A549 (cell line): Measurements from ENCODE around the gene RYR3. TPM values are rescaled to one million over a fixed set of nuclear protein-coding genes. Genes with fewer than 3 reads are reported as not detected.

Source experiments
- ATAC-seq, 2 experiments: fragments of 200-7000 bp in 1 of 2; fragments of >200 bp in 1 of 2; cut with Nextera tagmentation in 1 of 2; cut with Tn5 transposase in 1 of 2; 3 replicates each; pipeline versions ENCODE4 v1.8.0 to v1.9.1; 2018 to 2020; ENCODE audit warnings: mild to moderate bottlenecking in 1 of 2, moderate library complexity in 1 of 2
- CTCF ChIA-PET: fragments of 300-600 bp; sonication (Branson Sonifier 250); formaldehyde crosslinking; extraction: SDS; loops from one replicate; lab custom pipeline; 2021; ENCODE audit warnings: antibody characterized with exemption, inconsistent platforms; lab: Yijun Ruan, JAX
- POLR2A ChIA-PET: fragments of 350-600 bp; formaldehyde crosslinking; extraction: SDS; loops from one replicate; lab custom pipeline; 2021; ENCODE audit warnings: antibody characterized with exemption, inconsistent platforms; lab: Yijun Ruan, JAX
- DNase-seq, 2 experiments: peaks; one replicate each; pipeline versions ENCODE4 v3.0.0 to v3.0.0-alpha.2; 2011 to 2016; ENCODE audit warnings: low read depth in 1 of 2, low spot score in 1 of 2
- FAIRE-seq: peaks from 2 replicates; lab custom pipeline; 2011; peaks lifted over from hg19 to GRCh38; lab: Jason Lieb, UNC
- H3K27ac ChIP-seq, 2 experiments: fragments of >200 bp; sonication (Bioruptor Twin); formaldehyde crosslinking; 3 replicates each; pipeline ENCODE4 v1.5.1; 2016 to 2017
- H3K4me1 ChIP-seq: fragments of >200 bp; sonication (Bioruptor Twin); formaldehyde crosslinking; 3 replicates; pipeline ENCODE4 v1.6.1; 2016
- H3K4me2 ChIP-seq: fragments of >200 bp; sonication (Bioruptor Twin); formaldehyde crosslinking; 3 replicates; pipeline ENCODE4 v1.6.1; 2016
- H3K4me3 ChIP-seq: fragments of >200 bp; sonication (Bioruptor Twin); formaldehyde crosslinking; 3 replicates; pipeline ENCODE4 v1.5.1; 2016
- H3K9me3 ChIP-seq: fragments of >200 bp; sonication (Bioruptor Twin); formaldehyde crosslinking; 3 replicates; pipeline ENCODE4 v1.6.1; 2016
- CBX2 ChIP-seq: fragments of 200-600 bp; sonication (generic); IDR thresholded peaks from 2 replicates; pipeline ENCODE4 v1.6.1; 2016; ENCODE audit warnings: low read depth, mild to moderate bottlenecking, borderline replicate concordance
- CEBPB ChIP-seq, 2 experiments: fragments of >200 bp in 1 of 2; sonication (Bioruptor Twin) in 1 of 2; formaldehyde crosslinking in 1 of 2; IDR thresholded peaks; 2 replicates each; pipeline ENCODE4 v1.6.1; 2012 to 2016
- EHF ChIP-seq: fragments of 250-450 bp; sonication (Bioruptor Pico); IDR thresholded peaks from 2 replicates; pipeline ENCODE4 v1.5.0; 2020; ENCODE audit warnings: mild to moderate bottlenecking
- EP300 ChIP-seq, 2 experiments: fragments of >200 bp; sonication (Bioruptor Twin); formaldehyde crosslinking; IDR thresholded peaks; 2 replicates in 1 of 2; 3 replicates in 1 of 2; pipeline ENCODE4 v1.6.1; 2016 to 2017
- JUN ChIP-seq, 2 experiments: fragments of >200 bp; sonication (Bioruptor Twin); formaldehyde crosslinking; IDR thresholded peaks; 2 replicates in 1 of 2; 3 replicates in 1 of 2; pipeline ENCODE4 v1.6.1; 2016 to 2017
- MAZ ChIP-seq: fragments of 150-350 bp; IDR thresholded peaks from 2 replicates; pipeline ENCODE4 v1.6.1; 2014; ENCODE audit warnings: antibody characterized with exemption, low read depth, low read length, borderline replicate concordance
- RAD21 ChIP-seq, 2 experiments: fragments of >200 bp in 1 of 2; sonication (Bioruptor Twin) in 1 of 2; formaldehyde crosslinking in 1 of 2; IDR thresholded peaks in 1 of 2; conservative IDR thresholded peaks in 1 of 2; 2 replicates in 1 of 2; 3 replicates in 1 of 2; pipeline ENCODE4 v1.6.1; 2012 to 2018; ENCODE audit warnings: inconsistent platforms in 1 of 2
- WGBS: methylation state at CpG from one replicate; pipeline ENCODE4 v1.1.6; 2017; ENCODE audit errors: missing lambda C conversion rate; 5-methylcytosine and 5-hydroxymethylcytosine counted together
- polyA plus RNA-seq, 4 experiments: library from polyadenylated mRNA; depleted of rRNA in 3 of 4; stranded (reverse); fragments of >200 nt; fragmentation: RNase III in 1 of 4; extraction: RNeasy Plus Mini Kit Qiagen cat#74134 plus additional on column Dnase treatment in 1 of 4; gene quantifications; 2 replicates in 3 of 4; 3 replicates in 1 of 4; pipeline ENCODE4 v1.2.3, GENCODE V29; 2011 to 2017
- TF ChIP-seq, protein P1 (sequence below): IDR thresholded peaks from 2 replicates; pipeline ENCODE4 v1.6.1; 2012
- TF ChIP-seq, protein P2 (sequence below): fragments of 250-450 bp; sonication (Bioruptor Pico); IDR thresholded peaks from 2 replicates; pipeline ENCODE4 v1.5.0; 2021; ENCODE audit warnings: mild to moderate bottlenecking, moderate library complexity, borderline replicate concordance
- TF ChIP-seq, protein P3 (sequence below): fragments of >200 bp; sonication (Bioruptor Twin); formaldehyde crosslinking; IDR thresholded peaks from 2 replicates; pipeline ENCODE4 v1.6.1; 2016
- TF ChIP-seq, protein P4 (sequence below): fragments of 200-600 bp; sonication (generic); IDR thresholded peaks from 2 replicates; pipeline ENCODE4 v1.6.1; 2016; ENCODE audit warnings: antibody characterized with exemption, mild to moderate bottlenecking, moderate library complexity

Gene RYR3
- polyA plus RNA-seq, 2 of the 4 experiments (the other 2 are of a cell fraction), result 0.03 TPM; not detected in 1

DNA sequence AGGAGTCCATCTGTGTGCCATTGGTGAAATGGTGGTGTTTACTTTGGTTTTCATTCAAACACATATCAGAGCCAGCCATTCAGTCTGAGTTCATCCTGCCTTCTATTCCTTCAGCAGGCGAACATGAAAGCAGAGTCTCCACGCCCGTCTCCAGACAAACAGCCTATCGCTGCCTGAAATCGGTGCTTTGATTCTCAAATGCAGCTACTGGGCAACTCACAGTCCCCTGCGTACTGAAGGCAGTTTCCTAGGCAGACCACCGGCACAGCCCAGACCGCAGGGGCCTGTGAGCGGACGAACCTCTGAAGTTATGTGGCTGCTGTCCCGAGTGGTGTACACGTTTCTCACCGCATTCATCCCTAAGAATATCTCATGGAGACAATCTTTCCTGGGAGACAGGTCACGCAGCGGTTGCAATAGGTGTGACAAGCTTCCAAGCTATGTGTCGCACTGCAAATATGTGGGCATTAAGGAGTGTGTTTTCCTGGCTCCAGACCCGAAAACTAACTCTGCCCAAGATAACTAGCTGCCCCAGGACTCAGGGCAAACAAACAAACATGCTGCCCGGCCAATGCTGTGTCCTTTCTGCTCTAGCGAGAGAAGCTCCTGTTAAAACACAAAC is 16.9 kb upstream of the RYR3 start:
- WGBS, result 28% methylated on average over 19 of the region's 19 CpGs
- DNase-seq (no peak), ATAC-seq (peak; percentile 50 to 52), FAIRE-seq (peak; percentile 28)
- POLR2A ChIA-PET, result interaction anchor here (1.0 kb wide), 1 partner anchor 407 kb away, joined by 4 read pairs; no protein-coding TSS in a partner anchor
- H3K4me1 ChIP-seq, result no peaks in the 10 kb centered on the region
- CTCF ChIA-PET, result interaction anchor here (1.0 to 9.9 kb wide), 21 partner anchors 7 to 444 kb away, joined by 3 to 159 read pairs (median 10); partner anchors contain the start of gene RYR3
- H3K4me3 ChIP-seq, result no peak overlapping the region
- no peaks in the 10 kb centered on the region for H3K9me3 ChIP-seq
- H3K4me2 ChIP-seq, result peak overlapping the region; percentile 47
- TF ChIP-seq, protein P1, sequence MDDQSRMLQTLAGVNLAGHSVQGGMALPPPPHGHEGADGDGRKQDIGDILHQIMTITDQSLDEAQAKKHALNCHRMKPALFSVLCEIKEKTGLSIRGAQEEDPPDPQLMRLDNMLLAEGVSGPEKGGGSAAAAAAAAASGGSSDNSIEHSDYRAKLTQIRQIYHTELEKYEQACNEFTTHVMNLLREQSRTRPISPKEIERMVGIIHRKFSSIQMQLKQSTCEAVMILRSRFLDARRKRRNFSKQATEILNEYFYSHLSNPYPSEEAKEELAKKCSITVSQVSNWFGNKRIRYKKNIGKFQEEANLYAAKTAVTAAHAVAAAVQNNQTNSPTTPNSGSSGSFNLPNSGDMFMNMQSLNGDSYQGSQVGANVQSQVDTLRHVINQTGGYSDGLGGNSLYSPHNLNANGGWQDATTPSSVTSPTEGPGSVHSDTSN, result no peak
- no peak for TF ChIP-seq CBX2
- no peak for TF ChIP-seq JUN (IDR thresholded peaks at IDR 0.05)
- TF ChIP-seq EP300 (IDR thresholded peaks at IDR 0.05), result peak in 1 of 2 experiments; percentile 12; a peak in 1 of 5 replicates
- no peak for TF ChIP-seq MAZ
- TF ChIP-seq, protein P2, sequence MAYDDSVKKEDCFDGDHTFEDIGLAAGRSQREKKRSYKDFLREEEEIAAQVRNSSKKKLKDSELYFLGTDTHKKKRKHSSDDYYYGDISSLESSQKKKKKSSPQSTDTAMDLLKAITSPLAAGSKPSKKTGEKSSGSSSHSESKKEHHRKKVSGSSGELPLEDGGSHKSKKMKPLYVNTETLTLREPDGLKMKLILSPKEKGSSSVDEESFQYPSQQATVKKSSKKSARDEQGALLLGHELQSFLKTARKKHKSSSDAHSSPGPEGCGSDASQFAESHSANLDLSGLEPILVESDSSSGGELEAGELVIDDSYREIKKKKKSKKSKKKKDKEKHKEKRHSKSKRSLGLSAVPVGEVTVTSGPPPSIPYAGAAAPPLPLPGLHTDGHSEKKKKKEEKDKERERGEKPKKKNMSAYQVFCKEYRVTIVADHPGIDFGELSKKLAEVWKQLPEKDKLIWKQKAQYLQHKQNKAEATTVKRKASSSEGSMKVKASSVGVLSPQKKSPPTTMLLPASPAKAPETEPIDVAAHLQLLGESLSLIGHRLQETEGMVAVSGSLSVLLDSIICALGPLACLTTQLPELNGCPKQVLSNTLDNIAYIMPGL (CRISPR knock-in tag), result no peak
- peak overlapping the region in 1 of 2 experiments; percentile 47; a peak in 1 of 6 replicates for H3K27ac ChIP-seq

DNA sequence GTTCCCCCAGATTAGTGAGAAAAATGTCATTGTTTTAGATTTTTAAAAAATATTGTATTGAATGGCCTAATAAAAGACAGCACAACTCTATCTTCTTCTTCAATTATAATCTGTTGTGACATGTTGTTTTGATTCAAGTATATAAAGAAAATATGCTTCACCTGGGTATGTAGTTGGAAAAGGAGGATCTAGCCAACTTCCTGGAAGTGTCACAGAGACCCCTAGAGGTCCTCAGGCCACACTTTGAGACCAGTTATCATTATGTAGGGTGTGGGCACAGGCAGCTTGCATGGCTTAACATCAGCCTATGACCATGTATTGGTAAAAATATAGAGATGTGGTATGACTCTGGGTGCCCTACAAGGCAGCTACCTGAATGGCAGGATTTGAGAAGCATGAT is 14.7 kb upstream of the RYR3 start:
- ATAC-seq, result no peak
- no peaks in the 10 kb centered on the region for H3K4me1 ChIP-seq
- DNase-seq, result no peak
- ChIA-PET POLR2A (no interaction called here), CTCF (interaction anchor here (1.2 to 9.9 kb wide), 5 partner anchors 15 to 434 kb away, joined by 3 to 159 read pairs (median 16); no protein-coding TSS in a partner anchor)
- H3K9me3 ChIP-seq, result 0 out of 3 replicates have a peak, but pooled peaks cover 2% of the 10 kb centered on the region
- H3K4me3 ChIP-seq, result no peak overlapping the region
- no peak overlapping the region for H3K4me2 ChIP-seq
- TF ChIP-seq, protein P3, sequence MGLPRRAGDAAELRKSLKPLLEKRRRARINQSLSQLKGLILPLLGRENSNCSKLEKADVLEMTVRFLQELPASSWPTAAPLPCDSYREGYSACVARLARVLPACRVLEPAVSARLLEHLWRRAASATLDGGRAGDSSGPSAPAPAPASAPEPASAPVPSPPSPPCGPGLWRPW, result no peak
- TF ChIP-seq CEBPB (IDR thresholded peaks at IDR 0.05), result no peak
- TF ChIP-seq RAD21 (conservative IDR thresholded peaks at IDR 0.05 in 1 of 2, IDR thresholded peaks at IDR 0.05 in 1 of 2), result peak in 1 of 2 experiments; percentile 22; a peak in 1 of 5 replicates
- no peak for FAIRE-seq
- no peak overlapping the region for H3K27ac ChIP-seq

DNA sequence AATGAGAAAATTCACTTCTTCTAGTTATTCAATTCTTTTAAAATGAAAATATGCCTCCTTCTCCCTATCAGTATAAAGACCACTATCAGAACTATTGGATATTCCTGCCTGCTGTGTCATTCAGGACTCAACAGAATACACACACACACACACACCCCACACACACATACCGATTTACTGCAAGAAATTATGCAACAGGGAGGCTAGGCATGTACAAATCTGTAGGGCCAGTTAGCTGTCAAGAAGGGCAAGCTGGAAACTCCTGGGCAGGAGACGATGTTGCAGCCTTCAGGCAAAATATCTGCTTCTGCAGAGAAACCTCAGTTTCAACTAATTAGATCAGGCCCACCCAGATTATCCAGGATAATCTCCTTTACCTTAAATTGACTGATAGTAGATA is 13.9 kb upstream of the RYR3 start:
- Histone ChIP-seq H3K4me1 (no peaks in the 10 kb centered on the region), H3K4me3 (no peak overlapping the region), H3K9me3 (0 out of 3 replicates have a peak, but pooled peaks cover 4% of the 10 kb centered on the region), H3K4me2 (no peak overlapping the region), H3K27ac (no peak overlapping the region)
- TF ChIP-seq EP300 (IDR thresholded peaks at IDR 0.05), result no peak
- TF ChIP-seq EHF, result no peak
- TF ChIP-seq, protein P4, sequence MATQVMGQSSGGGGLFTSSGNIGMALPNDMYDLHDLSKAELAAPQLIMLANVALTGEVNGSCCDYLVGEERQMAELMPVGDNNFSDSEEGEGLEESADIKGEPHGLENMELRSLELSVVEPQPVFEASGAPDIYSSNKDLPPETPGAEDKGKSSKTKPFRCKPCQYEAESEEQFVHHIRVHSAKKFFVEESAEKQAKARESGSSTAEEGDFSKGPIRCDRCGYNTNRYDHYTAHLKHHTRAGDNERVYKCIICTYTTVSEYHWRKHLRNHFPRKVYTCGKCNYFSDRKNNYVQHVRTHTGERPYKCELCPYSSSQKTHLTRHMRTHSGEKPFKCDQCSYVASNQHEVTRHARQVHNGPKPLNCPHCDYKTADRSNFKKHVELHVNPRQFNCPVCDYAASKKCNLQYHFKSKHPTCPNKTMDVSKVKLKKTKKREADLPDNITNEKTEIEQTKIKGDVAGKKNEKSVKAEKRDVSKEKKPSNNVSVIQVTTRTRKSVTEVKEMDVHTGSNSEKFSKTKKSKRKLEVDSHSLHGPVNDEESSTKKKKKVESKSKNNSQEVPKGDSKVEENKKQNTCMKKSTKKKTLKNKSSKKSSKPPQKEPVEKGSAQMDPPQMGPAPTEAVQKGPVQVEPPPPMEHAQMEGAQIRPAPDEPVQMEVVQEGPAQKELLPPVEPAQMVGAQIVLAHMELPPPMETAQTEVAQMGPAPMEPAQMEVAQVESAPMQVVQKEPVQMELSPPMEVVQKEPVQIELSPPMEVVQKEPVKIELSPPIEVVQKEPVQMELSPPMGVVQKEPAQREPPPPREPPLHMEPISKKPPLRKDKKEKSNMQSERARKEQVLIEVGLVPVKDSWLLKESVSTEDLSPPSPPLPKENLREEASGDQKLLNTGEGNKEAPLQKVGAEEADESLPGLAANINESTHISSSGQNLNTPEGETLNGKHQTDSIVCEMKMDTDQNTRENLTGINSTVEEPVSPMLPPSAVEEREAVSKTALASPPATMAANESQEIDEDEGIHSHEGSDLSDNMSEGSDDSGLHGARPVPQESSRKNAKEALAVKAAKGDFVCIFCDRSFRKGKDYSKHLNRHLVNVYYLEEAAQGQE, result no peak
- FAIRE-seq (no peak), DNase-seq (no peak), ATAC-seq (no peak)
- 22% methylated on average over 2 of the region's 2 CpGs for WGBS
- ChIA-PET POLR2A (no interaction called here), CTCF (interaction anchor here (1.0 to 9.9 kb wide), 7 partner anchors 12 to 441 kb away, joined by 3 to 159 read pairs (median 4); no protein-coding TSS in a partner anchor)
